GM12875 (cell line): ENCODE measurements around the gene MLLT10.
A peak's percentile ranks its signal among the peaks of the same experiment; 100 is the strongest.

ENCODE experiments used
- H3K4me3 ChIP-seq: one replicate; pipeline ENCODE4 v1.5.1; 2011; ENCODE audit warnings: low read depth, low read length, control low read depth
- TF ChIP-seq, protein P1 (sequence below): IDR thresholded peaks from 2 replicates; pipeline ENCODE4 v1.5.1; 2011; ENCODE audit warnings: low read depth, mild to moderate bottlenecking, control low read depth, inconsistent platforms, low read length, moderate library complexity, borderline replicate concordance; ENCODE audit not compliant: insufficient read depth

MLLT10 gene

DNA sequence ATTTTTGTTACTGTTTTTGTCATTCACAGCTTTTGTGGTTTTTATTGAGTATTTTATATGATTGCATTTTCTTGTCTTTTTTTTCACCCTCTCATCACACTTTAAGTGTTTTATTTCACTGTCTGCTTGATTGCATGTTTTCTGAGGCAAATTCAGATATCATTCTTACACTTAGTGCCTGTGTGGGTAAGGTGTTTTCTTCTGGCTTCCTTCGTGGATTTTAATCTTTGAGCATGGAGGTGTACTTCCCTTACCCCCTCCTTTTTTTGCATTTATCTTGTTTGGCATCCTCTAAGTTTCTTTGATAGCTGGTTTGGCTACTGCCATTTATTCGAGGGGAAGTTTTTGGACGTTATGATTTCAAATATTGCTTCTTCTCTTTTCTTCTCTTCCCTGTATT is 127.9 kb downstream of the MLLT10 start:
- TF ChIP-seq, protein P1, sequence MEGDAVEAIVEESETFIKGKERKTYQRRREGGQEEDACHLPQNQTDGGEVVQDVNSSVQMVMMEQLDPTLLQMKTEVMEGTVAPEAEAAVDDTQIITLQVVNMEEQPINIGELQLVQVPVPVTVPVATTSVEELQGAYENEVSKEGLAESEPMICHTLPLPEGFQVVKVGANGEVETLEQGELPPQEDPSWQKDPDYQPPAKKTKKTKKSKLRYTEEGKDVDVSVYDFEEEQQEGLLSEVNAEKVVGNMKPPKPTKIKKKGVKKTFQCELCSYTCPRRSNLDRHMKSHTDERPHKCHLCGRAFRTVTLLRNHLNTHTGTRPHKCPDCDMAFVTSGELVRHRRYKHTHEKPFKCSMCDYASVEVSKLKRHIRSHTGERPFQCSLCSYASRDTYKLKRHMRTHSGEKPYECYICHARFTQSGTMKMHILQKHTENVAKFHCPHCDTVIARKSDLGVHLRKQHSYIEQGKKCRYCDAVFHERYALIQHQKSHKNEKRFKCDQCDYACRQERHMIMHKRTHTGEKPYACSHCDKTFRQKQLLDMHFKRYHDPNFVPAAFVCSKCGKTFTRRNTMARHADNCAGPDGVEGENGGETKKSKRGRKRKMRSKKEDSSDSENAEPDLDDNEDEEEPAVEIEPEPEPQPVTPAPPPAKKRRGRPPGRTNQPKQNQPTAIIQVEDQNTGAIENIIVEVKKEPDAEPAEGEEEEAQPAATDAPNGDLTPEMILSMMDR, result no peak
- H3K4me3 ChIP-seq, result no peak overlapping the region

DNA sequence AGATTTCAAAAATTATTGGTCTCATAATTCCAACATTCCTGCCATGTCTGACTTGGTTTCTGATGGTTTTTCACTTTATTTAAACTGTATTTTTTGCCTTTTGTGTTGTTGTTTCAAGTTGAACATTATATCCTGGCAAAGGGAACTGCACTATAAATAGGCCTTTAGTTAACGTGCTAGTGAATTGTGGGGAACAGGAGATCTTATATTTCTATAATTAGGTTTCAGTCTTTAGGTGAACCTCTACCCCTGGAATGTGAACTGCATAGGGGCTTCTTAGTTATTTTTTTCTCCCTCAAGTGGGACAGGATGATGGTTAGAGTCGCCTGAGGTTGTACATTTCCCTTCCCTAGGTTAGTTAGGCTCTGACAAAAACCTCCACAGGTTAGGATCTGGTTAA is 128.6 kb downstream of the MLLT10 start:
- H3K4me3 ChIP-seq, result no peak overlapping the region
- TF ChIP-seq, protein P1, result no peak

DNA sequence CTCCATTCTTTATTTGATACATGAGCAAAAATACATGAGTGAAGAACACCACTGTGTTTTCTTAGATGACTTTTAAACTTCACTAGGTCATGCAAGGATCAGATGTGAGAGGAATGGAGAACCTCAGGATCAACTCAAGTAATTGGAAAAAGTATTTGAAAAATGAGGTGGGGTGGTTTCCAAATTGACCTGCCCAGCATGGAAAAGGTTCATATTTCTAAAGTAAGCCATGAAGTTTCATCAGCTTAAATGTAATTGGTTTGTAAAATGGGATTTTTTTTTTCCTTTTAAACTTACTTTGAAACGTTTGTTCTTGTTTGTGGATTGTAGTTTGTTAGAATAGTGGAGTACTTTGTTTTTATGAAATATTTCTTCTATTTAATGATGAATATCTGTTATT is 134.8 kb downstream of the MLLT10 start:
- TF ChIP-seq, protein P1, result no peak
- H3K4me3 ChIP-seq, result no peak overlapping the region

DNA sequence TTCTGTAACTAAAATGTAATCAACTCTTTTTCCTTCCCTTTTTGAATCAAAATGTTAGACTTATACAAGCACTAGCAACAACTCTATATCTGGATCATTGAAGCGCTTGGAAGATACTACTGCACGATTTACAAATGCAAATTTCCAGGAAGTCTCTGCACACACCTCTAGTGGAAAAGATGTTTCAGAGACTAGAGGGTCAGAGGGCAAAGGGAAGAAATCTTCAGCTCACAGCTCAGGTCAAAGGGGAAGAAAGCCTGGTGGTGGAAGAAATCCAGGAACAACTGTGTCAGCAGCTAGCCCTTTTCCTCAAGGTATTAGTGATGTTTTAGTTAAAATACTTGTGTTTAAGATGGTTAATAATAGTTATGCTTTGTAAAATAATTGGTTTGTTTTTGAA is 136.4 kb downstream of the MLLT10 start:
- TF ChIP-seq, protein P1, result no peak
- H3K4me3 ChIP-seq, result no peak overlapping the region

DNA sequence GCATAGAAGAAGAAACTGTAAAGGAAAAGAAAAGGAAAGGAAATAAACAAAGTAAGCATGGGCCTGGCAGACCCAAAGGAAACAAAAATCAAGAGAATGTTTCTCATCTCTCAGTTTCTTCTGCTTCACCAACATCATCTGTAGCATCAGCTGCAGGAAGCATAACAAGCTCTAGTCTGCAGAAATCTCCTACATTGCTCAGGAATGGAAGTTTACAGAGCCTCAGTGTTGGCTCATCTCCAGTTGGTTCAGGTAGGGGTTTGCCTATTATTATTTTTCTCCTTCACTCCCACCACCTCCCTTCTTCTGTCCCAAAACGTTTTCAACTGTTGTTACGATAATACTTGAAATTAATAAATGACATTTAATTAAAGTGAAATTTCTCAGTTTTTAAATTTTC is 139.6 kb downstream of the MLLT10 start:
- TF ChIP-seq, protein P1, result no peak

DNA sequence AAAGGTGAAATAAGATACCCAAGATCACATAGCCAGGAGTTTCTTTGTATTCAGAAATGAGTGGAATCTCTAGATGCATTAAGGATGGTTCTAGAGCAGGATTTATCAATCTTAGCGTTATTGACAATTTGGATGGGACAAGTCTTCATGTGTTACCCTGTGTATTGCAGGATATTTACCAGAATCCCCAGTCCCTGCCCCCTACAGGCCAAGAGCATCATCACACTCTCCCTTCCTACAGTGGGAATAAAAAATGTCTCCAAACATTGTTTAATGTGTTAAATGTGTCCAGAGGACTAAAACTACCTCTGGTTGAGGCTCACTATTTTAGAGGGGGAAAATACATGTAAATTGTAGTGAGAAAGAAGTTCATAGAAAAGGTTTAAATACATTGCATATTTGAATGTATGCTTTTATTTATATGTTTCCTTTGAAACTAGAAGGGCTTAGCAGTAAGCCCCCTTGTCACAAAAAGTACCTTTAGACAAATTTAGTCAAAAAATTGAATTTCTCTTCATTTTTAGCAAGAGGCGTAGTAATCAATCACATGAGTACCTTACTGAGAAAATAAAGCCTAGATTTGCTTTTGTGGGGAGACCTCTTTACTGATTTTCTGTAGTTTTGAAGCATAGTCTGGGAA is 141.2 kb downstream of the MLLT10 start:
- TF ChIP-seq, protein P1, result peak; percentile 75; the same call in 1 of the 2 replicates
- no peak overlapping the region for H3K4me3 ChIP-seq

More for the DNA sequence above, 139.6 kb downstream of the MLLT10 start:
- H3K4me3 ChIP-seq, result no peak overlapping the region

DNA sequence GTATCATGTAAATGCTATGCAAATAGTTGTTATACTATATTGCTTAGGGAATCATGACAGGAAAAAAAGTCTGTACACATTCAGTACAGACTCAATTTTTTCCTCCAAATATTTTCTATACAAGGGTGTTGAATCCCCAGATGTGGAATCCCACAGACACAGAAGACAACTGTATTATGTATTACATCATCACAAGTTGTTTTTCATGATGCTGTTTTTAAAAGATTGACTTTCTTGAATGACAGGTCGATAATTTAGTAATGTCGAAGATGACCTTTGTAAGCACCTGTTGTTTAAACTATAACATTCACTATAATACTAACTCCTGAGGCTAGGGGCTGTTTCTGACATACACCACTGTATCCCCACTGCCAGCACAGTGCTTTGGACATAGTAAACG is 143.5 kb downstream of the MLLT10 start:
- TF ChIP-seq, protein P1, result no peak
- H3K4me3 ChIP-seq, result no peak overlapping the region
